AG04449 (cell line): Measurements from ENCODE around the gene QRICH2.

Experiments
- CTCF ChIA-PET: fragments of 350-600 bp; formaldehyde crosslinking; extraction: SDS; loops from one replicate; lab custom pipeline; 2021; ENCODE audit warnings: antibody characterized with exemption; lab: Yijun Ruan, JAX
- POLR2A ChIA-PET: fragments of 400-600, 350-600 bp; formaldehyde crosslinking; extraction: SDS; loops from one replicate; lab custom pipeline; 2020; ENCODE audit warnings: antibody characterized with exemption, inconsistent platforms; lab: Yijun Ruan, JAX
- DNase-seq: peaks from one replicate; pipeline ENCODE4 v3.0.0-alpha.2; 2010; ENCODE audit warnings: low read depth, low spot score
- H3K4me3 ChIP-seq: 2 replicates; pipeline ENCODE4 v1.5.1; 2011; ENCODE audit warnings: low read depth, mild to moderate bottlenecking, control low read depth, low read length
- TF ChIP-seq, protein P1 (sequence below): IDR thresholded peaks from one replicate; pipeline ENCODE4 v1.5.1; 2011; ENCODE audit warnings: mild to moderate bottlenecking, moderate library complexity, low read length, control low read depth, inconsistent platforms; ENCODE audit not compliant: insufficient read depth; ENCODE audit errors: missing control alignments

The QRICH2 gene

DNA sequence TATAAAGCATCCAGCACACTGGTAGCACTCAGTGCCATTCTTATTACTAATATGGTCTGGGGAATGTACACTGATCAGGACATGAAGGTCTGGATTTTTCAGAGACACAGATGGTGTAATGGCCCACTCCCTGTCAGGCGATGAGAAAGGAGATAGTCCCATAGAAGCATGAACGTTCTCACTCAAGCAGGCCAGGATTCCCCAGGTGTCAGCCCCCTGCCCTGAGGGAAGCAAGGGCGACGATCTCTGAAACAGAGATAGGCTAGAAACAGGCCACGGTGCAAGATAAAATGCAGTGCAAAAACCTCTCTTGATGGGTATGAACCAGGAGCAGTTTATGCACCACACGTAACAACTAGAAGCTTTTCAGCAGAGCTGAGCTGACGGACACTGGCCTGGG lies 35.0 kb upstream of the QRICH2 start:
- no peak overlapping the region for H3K4me3 ChIP-seq
- TF ChIP-seq, protein P1, sequence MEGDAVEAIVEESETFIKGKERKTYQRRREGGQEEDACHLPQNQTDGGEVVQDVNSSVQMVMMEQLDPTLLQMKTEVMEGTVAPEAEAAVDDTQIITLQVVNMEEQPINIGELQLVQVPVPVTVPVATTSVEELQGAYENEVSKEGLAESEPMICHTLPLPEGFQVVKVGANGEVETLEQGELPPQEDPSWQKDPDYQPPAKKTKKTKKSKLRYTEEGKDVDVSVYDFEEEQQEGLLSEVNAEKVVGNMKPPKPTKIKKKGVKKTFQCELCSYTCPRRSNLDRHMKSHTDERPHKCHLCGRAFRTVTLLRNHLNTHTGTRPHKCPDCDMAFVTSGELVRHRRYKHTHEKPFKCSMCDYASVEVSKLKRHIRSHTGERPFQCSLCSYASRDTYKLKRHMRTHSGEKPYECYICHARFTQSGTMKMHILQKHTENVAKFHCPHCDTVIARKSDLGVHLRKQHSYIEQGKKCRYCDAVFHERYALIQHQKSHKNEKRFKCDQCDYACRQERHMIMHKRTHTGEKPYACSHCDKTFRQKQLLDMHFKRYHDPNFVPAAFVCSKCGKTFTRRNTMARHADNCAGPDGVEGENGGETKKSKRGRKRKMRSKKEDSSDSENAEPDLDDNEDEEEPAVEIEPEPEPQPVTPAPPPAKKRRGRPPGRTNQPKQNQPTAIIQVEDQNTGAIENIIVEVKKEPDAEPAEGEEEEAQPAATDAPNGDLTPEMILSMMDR, result no peak
- DNase-seq, result no peak
- CTCF ChIA-PET, result interaction anchor here (3.5 kb wide), 1 partner anchor 10 kb away, joined by 10 read pairs; the partner anchor contains the start of gene PRPSAP1
- POLR2A ChIA-PET, result no interaction called here

DNA sequence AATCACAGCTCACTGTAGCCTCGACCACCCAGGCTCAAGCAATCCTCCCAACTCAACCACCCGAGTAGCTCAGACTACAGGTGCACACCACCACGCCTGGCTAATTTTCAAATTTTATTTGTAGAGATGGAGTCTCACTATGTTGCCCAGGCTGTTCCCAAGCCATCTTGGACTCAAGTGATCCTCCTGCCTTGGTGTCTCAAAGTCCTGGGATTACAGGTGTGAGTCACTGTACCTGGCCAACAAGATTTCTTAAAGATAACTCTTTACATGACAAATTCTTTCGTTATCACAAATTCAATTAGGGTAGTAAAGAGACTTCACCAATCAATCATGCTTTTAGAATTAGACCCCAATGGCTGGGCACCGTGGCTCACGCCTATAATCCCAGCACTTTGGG lies 33.2 kb upstream of the QRICH2 start:
- CTCF ChIA-PET, result no interaction called here
- H3K4me3 ChIP-seq, result no peak overlapping the region
- POLR2A ChIA-PET, result no interaction called here
- no peak for DNase-seq
- TF ChIP-seq, protein P1, result no peak

DNA sequence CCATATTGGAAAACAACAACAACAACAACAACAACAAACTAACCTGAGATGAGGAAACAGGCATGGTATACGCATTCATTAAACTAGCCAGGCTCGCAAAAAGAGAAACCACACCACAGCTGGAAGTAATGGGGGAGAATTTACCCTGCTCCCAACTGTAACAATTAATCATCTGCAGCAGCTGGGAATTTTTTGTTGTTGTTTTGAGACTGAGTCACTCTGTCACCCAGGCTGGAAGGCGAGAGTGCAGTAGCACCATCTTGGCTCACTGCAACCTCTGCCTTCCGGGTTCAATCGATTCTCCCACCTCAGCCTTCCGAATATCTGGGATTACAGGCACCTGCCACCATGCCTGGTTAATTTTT lies 29.3 kb upstream of the QRICH2 start:
- TF ChIP-seq, protein P1, result no peak
- H3K4me3 ChIP-seq, result no peak overlapping the region
- ChIA-PET CTCF (interaction anchor here (1.2 to 3.8 kb wide), 9 partner anchors 16 to 77 kb away, joined by 3 to 20 read pairs (median 6); partner anchors contain the start of genes PRPSAP1 and SPHK1), POLR2A (no interaction called here)
- no peak for DNase-seq

DNA sequence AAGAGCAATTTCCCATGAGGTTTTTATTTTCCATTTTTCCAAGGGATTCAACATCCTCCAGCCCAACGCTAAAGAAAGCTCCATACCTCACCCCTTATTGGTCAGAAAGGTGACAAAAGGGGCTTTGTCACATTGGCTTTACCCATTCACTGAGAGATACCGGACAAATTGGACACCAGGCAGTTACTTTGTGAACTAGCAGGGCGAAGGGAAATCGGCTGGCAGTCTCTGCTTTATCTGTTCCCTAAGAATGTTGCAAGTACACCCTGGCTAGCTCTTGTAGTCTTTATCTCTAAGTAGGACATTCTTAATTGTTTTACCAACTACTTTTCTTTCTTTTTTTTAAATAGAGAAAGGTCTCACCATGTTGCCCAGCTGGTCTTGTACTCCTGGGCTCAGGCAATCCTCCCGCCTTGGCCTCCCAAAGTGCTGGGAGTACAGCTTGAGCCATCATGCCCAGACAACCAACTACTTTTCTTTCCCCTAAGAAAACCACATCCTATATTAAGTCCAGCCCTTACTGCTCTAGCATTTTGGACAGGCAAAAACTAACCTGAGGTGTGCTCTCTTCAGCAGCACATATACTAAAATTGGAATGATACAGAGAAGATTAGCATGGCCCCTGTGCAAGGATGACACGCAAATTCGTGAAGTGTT lies 28.8 kb upstream of the QRICH2 start:
- CTCF ChIA-PET, result interaction anchor here (0.9 to 3.8 kb wide), 9 partner anchors 16 to 61 kb away, joined by 3 to 20 read pairs (median 6); partner anchors contain the start of genes PRPSAP1 and SPHK1
- no peak for DNase-seq
- POLR2A ChIA-PET, result no interaction called here
- TF ChIP-seq, protein P1, result no peak
- H3K4me3 ChIP-seq, result no peak overlapping the region

DNA sequence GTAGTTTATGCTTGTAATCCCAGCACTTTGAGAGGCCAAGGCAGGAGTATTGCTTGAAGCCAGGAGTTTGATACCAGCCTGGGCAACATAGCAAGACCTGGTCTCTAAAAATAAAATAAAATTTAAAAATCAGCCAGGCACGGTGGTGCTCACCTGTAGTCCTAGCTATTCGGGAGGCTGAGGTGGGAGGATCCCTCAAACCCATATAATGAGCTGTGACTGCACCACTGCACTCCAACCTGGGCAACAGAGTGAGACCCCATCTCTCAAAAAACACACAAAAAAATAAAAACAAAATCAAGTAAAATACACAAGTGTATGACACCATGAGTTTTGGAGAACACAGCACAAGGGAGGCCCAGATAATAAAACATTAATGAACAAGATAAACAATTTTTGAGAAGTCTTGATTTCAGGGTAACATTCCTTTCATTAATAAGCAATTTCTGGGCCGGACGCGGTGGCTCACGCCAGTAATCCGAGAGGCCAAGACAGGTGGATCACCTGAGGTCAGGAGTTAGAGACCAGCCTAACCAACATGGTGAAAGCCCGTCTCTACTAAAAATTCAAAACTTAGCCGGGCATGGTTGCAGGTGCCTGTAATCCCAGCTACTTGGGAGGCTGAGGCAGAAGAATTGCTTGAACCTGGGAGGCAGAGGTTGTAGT lies 27.8 kb upstream of the QRICH2 start:
- no peak for DNase-seq
- POLR2A ChIA-PET, result no interaction called here
- TF ChIP-seq, protein P1, result no peak
- no peak overlapping the region for H3K4me3 ChIP-seq
- CTCF ChIA-PET, result interaction anchor here (0.9 to 2.8 kb wide), 8 partner anchors 17 to 72 kb away, joined by 3 to 16 read pairs (median 5); partner anchors contain the start of gene PRPSAP1
